Measurements from ENCODE around the gene STOX2.

DNA sequence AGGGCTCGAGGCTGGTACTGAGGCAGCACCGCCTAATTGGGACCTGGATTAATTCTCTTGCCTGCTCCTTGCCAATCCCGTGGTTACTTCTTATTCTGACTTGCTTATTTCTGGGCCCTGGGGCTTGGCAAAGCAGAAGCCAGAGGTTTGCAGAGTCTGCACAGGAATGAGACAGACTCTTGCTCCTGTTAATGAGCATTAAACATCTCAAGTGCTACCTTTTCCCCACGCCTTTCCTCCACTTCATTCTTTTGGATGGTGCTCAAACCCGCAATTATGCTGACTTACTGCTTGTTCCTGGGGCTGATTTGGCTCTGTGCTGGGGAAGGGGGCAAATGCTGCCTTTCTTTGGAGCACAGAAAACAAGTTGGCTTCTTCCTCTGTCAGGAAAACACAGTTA is 16.5 kb upstream of the STOX2 start:
- no peak for TF ChIP-seq EZH2 (IDR thresholded peaks at IDR 0.05; ENCODE audit: insufficient read depth, poor library complexity, severe bottlenecking)
- no peak for TF ChIP-seq EZH2phosphoT487 (IDR thresholded peaks at IDR 0.05; ENCODE audit: insufficient read depth, low read depth)
